Measurements from ENCODE around the gene ACVR1. TPM values are rescaled to one million over a fixed set of nuclear protein-coding genes. Genes with fewer than 3 reads are reported as not detected.

The ACVR1 gene
- total and polyA plus RNA-seq, 2 of the 13 experiments (the other 11 are each of a cell fraction or from before 2014, with no cell fraction given) = 2.3 to 5.4 TPM

DNA sequence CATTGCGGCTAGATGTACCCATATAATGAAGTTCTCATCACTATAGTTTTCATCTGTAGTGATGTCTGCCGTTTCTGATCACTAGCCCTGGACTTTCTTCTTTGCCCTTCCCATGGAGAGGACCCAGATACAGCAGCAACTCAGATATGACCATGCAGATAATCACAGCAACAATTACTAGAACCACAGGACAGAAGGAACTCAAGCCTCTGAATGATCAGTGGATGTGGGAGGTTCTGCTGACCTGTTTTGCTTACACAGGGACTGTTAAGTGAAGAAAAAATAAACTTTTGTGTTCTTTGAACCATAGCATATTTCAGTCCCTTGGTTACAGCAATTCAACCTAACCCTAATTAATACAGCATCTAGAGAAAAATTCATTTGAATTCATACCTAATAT lies 62.7 kb downstream of the ACVR1 start (continued):
- TF ChIP-seq ZNF672 (CRISPR knock-in tag; IDR thresholded peaks at IDR 0.05) (no peak), ZNF24 (IDR thresholded peaks at IDR 0.05) (no peak), SP4 (CRISPR knock-in tag; IDR thresholded peaks at IDR 0.05) (no peak)
- TF ChIP-seq, protein P1, sequence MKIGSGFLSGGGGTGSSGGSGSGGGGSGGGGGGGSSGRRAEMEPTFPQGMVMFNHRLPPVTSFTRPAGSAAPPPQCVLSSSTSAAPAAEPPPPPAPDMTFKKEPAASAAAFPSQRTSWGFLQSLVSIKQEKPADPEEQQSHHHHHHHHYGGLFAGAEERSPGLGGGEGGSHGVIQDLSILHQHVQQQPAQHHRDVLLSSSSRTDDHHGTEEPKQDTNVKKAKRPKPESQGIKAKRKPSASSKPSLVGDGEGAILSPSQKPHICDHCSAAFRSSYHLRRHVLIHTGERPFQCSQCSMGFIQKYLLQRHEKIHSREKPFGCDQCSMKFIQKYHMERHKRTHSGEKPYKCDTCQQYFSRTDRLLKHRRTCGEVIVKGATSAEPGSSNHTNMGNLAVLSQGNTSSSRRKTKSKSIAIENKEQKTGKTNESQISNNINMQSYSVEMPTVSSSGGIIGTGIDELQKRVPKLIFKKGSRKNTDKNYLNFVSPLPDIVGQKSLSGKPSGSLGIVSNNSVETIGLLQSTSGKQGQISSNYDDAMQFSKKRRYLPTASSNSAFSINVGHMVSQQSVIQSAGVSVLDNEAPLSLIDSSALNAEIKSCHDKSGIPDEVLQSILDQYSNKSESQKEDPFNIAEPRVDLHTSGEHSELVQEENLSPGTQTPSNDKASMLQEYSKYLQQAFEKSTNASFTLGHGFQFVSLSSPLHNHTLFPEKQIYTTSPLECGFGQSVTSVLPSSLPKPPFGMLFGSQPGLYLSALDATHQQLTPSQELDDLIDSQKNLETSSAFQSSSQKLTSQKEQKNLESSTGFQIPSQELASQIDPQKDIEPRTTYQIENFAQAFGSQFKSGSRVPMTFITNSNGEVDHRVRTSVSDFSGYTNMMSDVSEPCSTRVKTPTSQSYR (CRISPR knock-in tag; IDR thresholded peaks at IDR 0.05; ENCODE audit: borderline replicate concordance) = no peak

DNA sequence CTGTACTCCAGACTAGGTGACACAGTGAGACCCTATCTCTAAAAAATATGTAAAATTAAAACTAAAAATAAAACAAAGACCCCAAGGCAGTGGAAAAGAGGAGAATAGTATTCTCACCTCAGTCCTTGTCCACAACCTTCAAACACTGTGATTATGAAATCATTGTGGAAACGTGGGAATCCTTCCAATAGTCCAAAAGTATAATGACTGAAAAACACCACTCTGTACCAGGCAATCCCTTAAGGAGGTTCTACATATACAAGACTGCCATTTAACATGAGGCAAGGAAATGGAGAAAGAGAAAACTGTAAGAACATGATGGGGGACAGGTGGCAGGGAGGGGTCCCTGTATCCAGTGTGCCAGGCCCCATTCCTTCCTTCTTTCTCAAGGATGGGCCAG lies 66.1 kb downstream of the ACVR1 start:
- ChIA-PET POLR2A (no interaction called here), CTCF (ENCODE audit: low intra/inter-chr PET ratio, low total read pairs) (no interaction called here)
- no peaks in the 10 kb centered on the region for H3K36me3 ChIP-seq (replicated peaks in 1 of 2; ENCODE audit: control insufficient read depth in 1 of 2, insufficient read depth in 2 of 2, low read length in 2 of 2)
- H4K20me1 ChIP-seq (ENCODE audit: insufficient read depth, low read length) = no peaks in the 10 kb centered on the region
- H3K9ac ChIP-seq (ENCODE audit: insufficient read depth, low read depth, low read length) = no peak overlapping the region
- H2AFZ ChIP-seq (ENCODE audit: low read length) = no peak overlapping the region
- no peaks in the 10 kb centered on the region for H3K27me3 ChIP-seq (ENCODE audit: control insufficient read depth in 1 of 2, insufficient read depth in 2 of 2, low read length in 2 of 2)
- no peak overlapping the region for H3K4me3 ChIP-seq (replicated peaks in 1 of 3; ENCODE audit: insufficient read depth in 1 of 3, low read depth in 2 of 3, low read length in 3 of 3)
- ATAC-seq (peak; percentile 65), FAIRE-seq (no peak), DNase-seq (ENCODE audit: low spot score) (no peak)
- H3K79me2 ChIP-seq (ENCODE audit: insufficient read depth, low read length) = no peaks in the 10 kb centered on the region
- H3K27ac ChIP-seq (ENCODE audit: extremely low read length, insufficient read depth, low read length) = no peak overlapping the region
- intact Hi-C loops (cut with micrococcal nuclease; ENCODE audit: unreplicated experiment) (no loop called here), in situ Hi-C loops (cut with HindIII; ENCODE audit: extremely low pct_ligation_motif_present, low pct_unique_long_range_greater_than_20kb) (no loop called here)
- no peak overlapping the region for H3K4me2 ChIP-seq (ENCODE audit: low read depth, low read length)
- BruUV-seq (replicated peaks) = no TSS peak
- 15% methylated on average over 1 of the region's 1 CpG for WGBS (ENCODE audit: low lambda C conversion rate)
- peaks cover 9% of the 10 kb centered on the region for H3K4me1 ChIP-seq (ENCODE audit: insufficient read depth, low read length)
- no peaks in the 10 kb centered on the region for H3K9me3 ChIP-seq (ENCODE audit: low read length)
- TF ChIP-seq KLF11 (CRISPR knock-in tag; IDR thresholded peaks at IDR 0.05) = no peak
- no peak for TF ChIP-seq CREB3 (CRISPR knock-in tag; IDR thresholded peaks at IDR 0.05)
- no peak for TF ChIP-seq NR2F6 (IDR thresholded peaks at IDR 0.05)
- no peak for TF ChIP-seq NR2F6 (CRISPR knock-in tag; IDR thresholded peaks at IDR 0.05)
- TF ChIP-seq MBNL3 (CRISPR knock-in tag; conservative IDR thresholded peaks at IDR 0.05) = no peak
- TF ChIP-seq BORCS8-MEF2B (CRISPR knock-in tag; IDR thresholded peaks at IDR 0.05) = no peak
- TF ChIP-seq HNF4A (CRISPR knock-in tag; IDR thresholded peaks at IDR 0.05) = 0 out of 2 replicates have a peak, but pooled peaks have one; percentile 9
- TF ChIP-seq ZC3H13 (CRISPR knock-in tag; IDR thresholded peaks at IDR 0.05) = no peak
- 0 out of 2 replicates have a peak, but pooled peaks have one; percentile 10 for TF ChIP-seq CEBPG (CRISPR knock-in tag; IDR thresholded peaks at IDR 0.05)
- TF ChIP-seq SMARCC2 (IDR thresholded peaks at IDR 0.05) = no peak
- no peak for TF ChIP-seq ZNF101 (CRISPR knock-in tag; IDR thresholded peaks at IDR 0.05; ENCODE audit: borderline replicate concordance, low read depth)
- TF ChIP-seq ZNF512B (CRISPR knock-in tag; IDR thresholded peaks at IDR 0.05; ENCODE audit: borderline replicate concordance) = no peak
- no peak for TF ChIP-seq NR0B2 (CRISPR knock-in tag; IDR thresholded peaks at IDR 0.05)
- no peak for TF ChIP-seq TARDBP (CRISPR knock-in tag; IDR thresholded peaks at IDR 0.05)
- TF ChIP-seq MIER3 (CRISPR knock-in tag; IDR thresholded peaks at IDR 0.05; ENCODE audit: borderline replicate concordance) = no peak
- TF ChIP-seq ZNF782 (CRISPR knock-in tag; IDR thresholded peaks at IDR 0.05; ENCODE audit: borderline replicate concordance) = no peak
